ENCODE measurements around the gene AXIN2.

Gene AXIN2

DNA sequence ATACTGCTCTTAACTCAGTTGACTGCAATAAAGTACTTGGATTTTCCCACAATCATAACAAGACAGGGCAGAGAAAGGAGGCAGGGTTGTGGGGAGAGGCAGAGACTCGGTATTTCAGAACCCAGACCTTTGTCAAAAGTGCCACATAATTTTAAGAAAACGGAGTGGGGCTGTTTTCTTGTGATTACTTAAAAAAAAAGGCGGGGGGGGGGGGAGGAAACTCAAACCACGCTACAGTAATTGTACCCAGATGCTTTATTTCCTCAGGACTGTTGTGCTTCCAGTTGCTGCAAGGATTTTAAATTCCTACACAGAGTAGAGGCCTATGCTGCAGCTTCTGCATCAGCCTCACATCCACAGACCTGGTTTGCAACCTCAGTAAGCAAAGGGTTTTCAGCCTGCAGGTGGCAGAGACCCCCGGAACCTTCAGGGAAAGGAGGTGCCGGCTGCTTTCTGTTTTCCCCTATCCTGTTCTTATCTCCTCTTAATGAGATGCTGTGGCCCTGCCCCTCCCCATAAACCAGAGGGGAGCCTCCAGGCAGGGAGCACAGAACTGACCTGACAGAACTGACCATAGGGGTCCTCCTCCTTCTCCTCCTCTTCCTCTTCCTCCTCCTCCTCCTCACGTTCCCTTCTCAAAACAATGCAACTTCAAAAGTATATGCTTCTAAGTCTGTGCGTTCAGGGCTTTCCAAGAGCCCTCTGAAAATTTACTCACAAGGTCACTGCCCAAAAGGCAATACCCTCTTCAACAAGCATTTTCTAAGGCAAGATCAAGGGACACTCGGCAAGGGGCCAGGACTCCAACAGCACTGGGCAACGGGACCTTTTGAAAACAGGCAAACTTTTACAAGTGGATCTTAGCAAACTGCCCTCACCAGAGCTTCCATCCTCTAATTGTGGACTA is 7.5 kb downstream of the AXIN2 start:
- POLR2A ChIA-PET = no interaction called here
- Histone ChIP-seq H3K27me3 (replicated peaks in 2 of 5; ENCODE audit: control insufficient read depth in 4 of 5, insufficient read depth in 5 of 5, low read length in 4 of 5) (peaks cover 0 to 48% (median 23%) of the 10 kb centered on the region in 5 experiments), H3K27ac (ENCODE audit: insufficient read depth in 1 of 2, low read depth in 1 of 2, low read length in 2 of 2, poor library complexity in 1 of 2, severe bottlenecking in 2 of 2) (no peak overlapping the region), H3K4me3 (ENCODE audit: control insufficient read depth in 1 of 7, extremely low read depth in 1 of 7, insufficient read depth in 4 of 7, low read depth in 2 of 7, low read length in 6 of 7) (no peak overlapping the region), H3K36me3 (ENCODE audit: control insufficient read depth in 4 of 4, insufficient read depth in 4 of 4, low read length in 3 of 4) (no peaks in the 10 kb centered on the region), H3K9me3 (ENCODE audit: control extremely low read depth in 1 of 5, control insufficient read depth in 4 of 5, insufficient read depth in 2 of 5, low read depth in 1 of 5, low read length in 4 of 5) (no peaks in the 10 kb centered on the region), H3K4me1 (ENCODE audit: control extremely low read depth in 1 of 4, control insufficient read depth in 4 of 4, insufficient read depth in 4 of 4, low read length in 3 of 4) (peaks cover 0 to 11% (median 4%) of the 10 kb centered on the region in 4 experiments)
- DNase-seq = no peak
- WGBS (ENCODE audit: insufficient coverage) = 64% methylated on average over 7 of the region's 10 CpGs
- CTCF ChIA-PET = interaction anchor here (1.1 kb wide), 1 partner anchor 321 kb away, joined by 3 read pairs; no protein-coding TSS in a partner anchor

DNA sequence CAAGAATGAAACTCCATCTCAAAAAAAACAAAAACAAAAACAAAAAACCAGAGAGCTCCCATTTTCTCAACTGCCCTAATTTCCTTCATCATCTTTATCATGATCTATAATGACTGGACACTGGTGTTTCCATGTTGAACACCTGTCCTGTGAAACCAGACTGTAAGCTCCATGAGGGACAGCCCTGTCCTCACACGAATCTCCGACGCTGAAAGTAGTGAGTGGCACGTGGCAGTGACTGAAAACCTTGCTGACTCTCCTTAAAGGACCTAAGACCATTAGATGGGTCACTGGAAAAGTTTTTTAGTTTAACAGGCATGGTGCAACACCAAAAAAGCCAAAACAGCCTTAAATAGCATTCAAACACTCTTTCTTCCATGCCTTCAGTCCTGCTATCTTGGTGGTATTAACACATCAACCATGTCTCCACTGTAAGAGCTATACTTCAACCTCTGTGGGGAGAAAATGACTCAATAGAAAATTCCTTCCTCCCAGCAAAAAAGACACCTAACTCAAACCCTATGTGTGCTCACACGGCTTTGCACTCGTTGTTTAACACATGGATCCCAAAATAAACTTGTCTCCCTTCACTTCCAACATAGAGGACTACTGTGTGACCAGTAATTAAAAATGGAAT is 8.3 kb downstream of the AXIN2 start:
- no peak overlapping the region for H3K4me3 ChIP-seq (ENCODE audit: control insufficient read depth in 1 of 7, extremely low read depth in 1 of 7, insufficient read depth in 4 of 7, low read depth in 2 of 7, low read length in 6 of 7)
- peaks cover 0 to 42% (median 15%) of the 10 kb centered on the region in 5 experiments for H3K27me3 ChIP-seq (replicated peaks in 2 of 5; ENCODE audit: control insufficient read depth in 4 of 5, insufficient read depth in 5 of 5, low read length in 4 of 5)
- H3K36me3 ChIP-seq (ENCODE audit: control insufficient read depth in 4 of 4, insufficient read depth in 4 of 4, low read length in 3 of 4) = no peaks in the 10 kb centered on the region
- CTCF ChIA-PET = interaction anchor here (1.1 kb wide), 1 partner anchor 321 kb away, joined by 3 read pairs; no protein-coding TSS in a partner anchor
- no peak overlapping the region for H3K27ac ChIP-seq (ENCODE audit: insufficient read depth in 1 of 2, low read depth in 1 of 2, low read length in 2 of 2, poor library complexity in 1 of 2, severe bottlenecking in 2 of 2)
- H3K9me3 ChIP-seq (ENCODE audit: control extremely low read depth in 1 of 5, control insufficient read depth in 4 of 5, insufficient read depth in 2 of 5, low read depth in 1 of 5, low read length in 4 of 5) = no peaks in the 10 kb centered on the region
- H3K4me1 ChIP-seq (ENCODE audit: control extremely low read depth in 1 of 4, control insufficient read depth in 4 of 4, insufficient read depth in 4 of 4, low read length in 3 of 4) = peaks cover 0 to 8% (median 3%) of the 10 kb centered on the region in 4 experiments
- POLR2A ChIA-PET = no interaction called here
- 100% methylated on average over 4 of the region's 6 CpGs for WGBS (ENCODE audit: insufficient coverage)
- DNase-seq = no peak

DNA sequence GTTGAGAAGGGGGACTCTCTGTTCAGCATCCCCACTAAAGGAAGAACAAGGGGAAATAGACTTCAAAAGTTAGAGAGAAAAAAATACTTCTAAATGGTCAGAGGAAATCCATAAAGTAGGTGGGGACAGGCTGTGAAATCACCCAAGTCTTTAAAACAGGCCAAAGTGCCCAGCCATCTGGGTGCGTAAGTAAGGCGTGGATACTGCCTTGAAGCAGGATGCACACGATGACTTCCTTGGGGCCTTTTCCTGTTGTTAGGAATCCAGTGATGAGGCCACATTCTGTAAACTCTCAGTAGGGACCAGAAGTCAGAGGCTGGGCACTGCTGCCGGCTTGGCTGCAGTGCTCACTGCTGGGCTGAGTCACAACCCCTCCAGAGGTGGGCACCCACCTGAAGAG is 9.2 kb downstream of the AXIN2 start:
- Histone ChIP-seq H3K4me1 (ENCODE audit: control extremely low read depth in 1 of 4, control insufficient read depth in 4 of 4, insufficient read depth in 4 of 4, low read length in 3 of 4) (peaks cover 0 to 8% (median 3%) of the 10 kb centered on the region in 4 experiments), H3K36me3 (ENCODE audit: control insufficient read depth in 4 of 4, insufficient read depth in 4 of 4, low read length in 3 of 4) (no peaks in the 10 kb centered on the region), H3K4me3 (ENCODE audit: control insufficient read depth in 1 of 7, extremely low read depth in 1 of 7, insufficient read depth in 4 of 7, low read depth in 2 of 7, low read length in 6 of 7) (no peak overlapping the region), H3K9me3 (ENCODE audit: control extremely low read depth in 1 of 5, control insufficient read depth in 4 of 5, insufficient read depth in 2 of 5, low read depth in 1 of 5, low read length in 4 of 5) (no peaks in the 10 kb centered on the region), H3K27me3 (replicated peaks in 2 of 5; ENCODE audit: control insufficient read depth in 4 of 5, insufficient read depth in 5 of 5, low read length in 4 of 5) (peaks cover 0 to 33% (median 14%) of the 10 kb centered on the region in 5 experiments), H3K27ac (ENCODE audit: insufficient read depth in 1 of 2, low read depth in 1 of 2, low read length in 2 of 2, poor library complexity in 1 of 2, severe bottlenecking in 2 of 2) (no peak overlapping the region)
- POLR2A ChIA-PET = no interaction called here
- CTCF ChIA-PET = no interaction called here
- 88% methylated on average over 4 of the region's 4 CpGs for WGBS (ENCODE audit: insufficient coverage)
- DNase-seq = no peak

DNA sequence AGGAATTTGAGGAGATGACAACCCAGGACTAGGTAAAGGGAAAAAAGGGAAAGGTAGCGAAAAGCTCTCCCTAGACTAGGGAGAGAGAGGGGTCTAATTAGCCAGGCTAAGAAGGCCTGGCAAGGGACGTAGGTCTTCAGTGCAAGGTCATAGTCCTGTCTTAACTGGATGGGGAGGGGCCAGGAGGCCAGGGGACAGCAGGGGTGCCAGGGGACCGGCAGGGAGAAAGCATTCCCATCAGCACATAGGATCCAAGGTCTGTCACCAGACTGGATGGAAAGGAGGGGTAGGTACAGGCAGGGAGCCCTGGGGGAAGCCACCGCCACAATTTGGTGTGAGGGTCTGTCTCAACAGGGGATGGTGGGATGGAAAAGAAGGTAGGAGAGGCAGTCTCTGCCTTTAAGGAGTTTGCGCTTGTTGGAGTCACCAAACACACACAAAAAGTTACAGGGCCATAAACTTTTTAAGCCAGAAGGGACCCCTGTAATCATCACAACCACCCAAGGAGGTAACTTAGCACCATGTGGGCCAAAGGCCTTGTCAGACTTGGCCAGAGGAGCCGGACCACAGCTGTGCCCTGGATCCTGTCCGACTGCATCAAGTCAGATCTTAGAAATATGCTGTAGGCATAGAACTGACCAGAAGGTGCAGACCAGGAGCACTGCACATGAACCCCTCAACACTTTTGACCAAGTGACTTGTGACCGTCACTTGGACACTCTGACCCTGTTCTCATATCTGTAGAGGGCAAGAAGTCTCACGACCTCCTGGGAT is 10.0 kb downstream of the AXIN2 start:
- H3K9me3 ChIP-seq (ENCODE audit: control extremely low read depth in 1 of 5, control insufficient read depth in 4 of 5, insufficient read depth in 2 of 5, low read depth in 1 of 5, low read length in 4 of 5) = no peaks in the 10 kb centered on the region
- no peaks in the 10 kb centered on the region for H3K36me3 ChIP-seq (ENCODE audit: control insufficient read depth in 4 of 4, insufficient read depth in 4 of 4, low read length in 3 of 4)
- no peak overlapping the region for H3K4me3 ChIP-seq (ENCODE audit: control insufficient read depth in 1 of 7, extremely low read depth in 1 of 7, insufficient read depth in 4 of 7, low read depth in 2 of 7, low read length in 6 of 7)
- peaks cover 0 to 3% (median under 1%) of the 10 kb centered on the region in 4 experiments for H3K4me1 ChIP-seq (ENCODE audit: control extremely low read depth in 1 of 4, control insufficient read depth in 4 of 4, insufficient read depth in 4 of 4, low read length in 3 of 4)
- H3K27me3 ChIP-seq (replicated peaks in 2 of 5; ENCODE audit: control insufficient read depth in 4 of 5, insufficient read depth in 5 of 5, low read length in 4 of 5) = peaks cover 0 to 25% (median 16%) of the 10 kb centered on the region in 5 experiments
- no peak for DNase-seq
- ChIA-PET POLR2A (no interaction called here), CTCF (no interaction called here)
- no peak overlapping the region for H3K27ac ChIP-seq (ENCODE audit: insufficient read depth in 1 of 2, low read depth in 1 of 2, low read length in 2 of 2, poor library complexity in 1 of 2, severe bottlenecking in 2 of 2)
- 97% methylated on average over 6 of the region's 9 CpGs for WGBS (ENCODE audit: insufficient coverage)

DNA sequence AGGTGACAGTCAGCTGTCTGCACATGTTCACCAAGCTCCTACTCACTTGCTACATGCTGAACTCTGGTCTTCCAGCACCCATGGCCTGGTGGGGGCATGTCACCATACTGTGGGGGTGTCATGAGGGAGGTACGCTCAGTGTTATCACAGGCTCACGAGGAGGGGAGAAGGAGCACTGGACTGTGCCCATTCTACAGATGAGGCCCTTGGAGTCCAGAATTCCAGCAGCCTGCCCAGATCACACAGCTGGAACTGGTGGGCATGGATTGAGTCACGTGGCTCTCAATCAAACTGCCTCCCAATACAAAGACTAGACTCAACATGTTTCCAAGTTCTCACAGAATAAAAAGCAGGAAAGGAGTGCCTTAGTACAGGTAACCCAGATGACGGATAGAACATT is 10.7 kb downstream of the AXIN2 start:
- 100% methylated on average over 2 of the region's 4 CpGs for WGBS (ENCODE audit: insufficient coverage)
- no peak for DNase-seq
- CTCF ChIA-PET = no interaction called here
- Histone ChIP-seq H3K4me3 (ENCODE audit: control insufficient read depth in 1 of 7, extremely low read depth in 1 of 7, insufficient read depth in 4 of 7, low read depth in 2 of 7, low read length in 6 of 7) (no peak overlapping the region), H3K4me1 (ENCODE audit: control extremely low read depth in 1 of 4, control insufficient read depth in 4 of 4, insufficient read depth in 4 of 4, low read length in 3 of 4) (no peaks in the 10 kb centered on the region), H3K9me3 (ENCODE audit: control extremely low read depth in 1 of 5, control insufficient read depth in 4 of 5, insufficient read depth in 2 of 5, low read depth in 1 of 5, low read length in 4 of 5) (no peaks in the 10 kb centered on the region), H3K36me3 (ENCODE audit: control insufficient read depth in 4 of 4, insufficient read depth in 4 of 4, low read length in 3 of 4) (no peaks in the 10 kb centered on the region), H3K27me3 (replicated peaks in 2 of 5; ENCODE audit: control insufficient read depth in 4 of 5, insufficient read depth in 5 of 5, low read length in 4 of 5) (peaks cover 0 to 25% (median 13%) of the 10 kb centered on the region in 5 experiments), H3K27ac (ENCODE audit: insufficient read depth in 1 of 2, low read depth in 1 of 2, low read length in 2 of 2, poor library complexity in 1 of 2, severe bottlenecking in 2 of 2) (no peak overlapping the region)
- POLR2A ChIA-PET = no interaction called here

DNA sequence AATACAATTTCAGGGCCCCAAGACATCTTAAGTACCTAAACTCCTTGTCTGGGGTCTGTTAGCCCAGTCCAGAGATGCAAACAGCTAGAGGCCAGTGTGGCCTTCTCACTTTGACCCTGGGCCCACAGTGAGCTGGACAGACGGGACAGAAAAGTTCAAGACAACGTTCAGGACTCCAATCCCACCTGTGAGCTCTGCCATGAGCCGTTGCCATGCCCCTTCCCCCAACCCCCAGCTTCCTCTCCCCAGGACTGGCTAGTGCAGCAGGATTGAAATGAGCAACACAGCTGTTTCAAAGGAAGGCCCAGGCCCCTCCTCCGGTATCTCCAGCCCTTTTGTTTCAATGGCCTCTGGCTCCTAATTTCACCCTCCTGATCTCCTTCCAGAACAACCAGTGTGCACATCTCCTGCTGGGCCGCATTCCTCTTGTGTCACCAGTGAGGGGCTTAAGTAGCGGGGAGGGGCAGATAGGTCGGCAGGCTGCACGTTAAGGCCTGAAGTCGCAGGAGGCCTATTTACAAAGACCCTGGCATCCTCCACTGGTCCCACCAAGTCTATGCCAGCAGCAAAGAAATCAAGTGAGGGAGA is 11.3 kb downstream of the AXIN2 start:
- Histone ChIP-seq H3K27me3 (replicated peaks in 2 of 5; ENCODE audit: control insufficient read depth in 4 of 5, insufficient read depth in 5 of 5, low read length in 4 of 5) (peaks cover 0 to 25% (median 13%) of the 10 kb centered on the region in 5 experiments), H3K36me3 (ENCODE audit: control insufficient read depth in 4 of 4, insufficient read depth in 4 of 4, low read length in 3 of 4) (no peaks in the 10 kb centered on the region), H3K9me3 (ENCODE audit: control extremely low read depth in 1 of 5, control insufficient read depth in 4 of 5, insufficient read depth in 2 of 5, low read depth in 1 of 5, low read length in 4 of 5) (no peaks in the 10 kb centered on the region), H3K4me1 (ENCODE audit: control extremely low read depth in 1 of 4, control insufficient read depth in 4 of 4, insufficient read depth in 4 of 4, low read length in 3 of 4) (no peaks in the 10 kb centered on the region), H3K4me3 (ENCODE audit: control insufficient read depth in 1 of 7, extremely low read depth in 1 of 7, insufficient read depth in 4 of 7, low read depth in 2 of 7, low read length in 6 of 7) (no peak overlapping the region), H3K27ac (ENCODE audit: insufficient read depth in 1 of 2, low read depth in 1 of 2, low read length in 2 of 2, poor library complexity in 1 of 2, severe bottlenecking in 2 of 2) (no peak overlapping the region)
- no peak for DNase-seq
- ChIA-PET CTCF (no interaction called here), POLR2A (no interaction called here)
- 90% methylated on average over 9 of the region's 9 CpGs for WGBS (ENCODE audit: insufficient coverage)

Data from common myeloid progenitor, CD34-positive (primary cell).